GM18861 (cell line): ENCODE data around the gene NUP133.
"Not testable (repeated sequence)": the region's sequence is repeated elsewhere in the genome, so short reads cannot be mapped to it uniquely, and the experiment has no call there.

Experiments
- ATAC-seq: cut with Tn5 transposase; IDR thresholded peaks from one replicate; pipeline ENCODE4 v1.9.1; 2021; ENCODE audit not compliant: unreplicated experiment

Gene NUP133

GRCh38 chr1:229507951-229508822, at the start of gene NUP133:
NUP133 (minus strand) TSS chr1:229508341; CDS start chr1:229508249, 92 bp downstream.
- ATAC-seq: peak; percentile 79

GRCh38 chr1:229557200-229557850, 49.2 kb upstream of the NUP133 start:
- ATAC-seq: no peak

GRCh38 chr1:229554886-229555621, 46.9 kb upstream of the NUP133 start:
- ATAC-seq: no peak

GRCh38 chr1:229553621-229554130, 45.5 kb upstream of the NUP133 start:
- no peak for ATAC-seq

GRCh38 chr1:229552732-229553131, 44.6 kb upstream of the NUP133 start:
- ATAC-seq: no peak

- ATAC-seq: no peak
Measured at GRCh38 chr1:229550812-229551567, 42.8 kb upstream of the NUP133 start.

- no peak for ATAC-seq
Measured at GRCh38 chr1:229547542-229547941, 39.4 kb upstream of the NUP133 start.

GRCh38 chr1:229544587-229544986, 36.4 kb upstream of the NUP133 start:
- ATAC-seq: no peak

GRCh38 chr1:229539863-229540506, 31.8 kb upstream of the NUP133 start:
- ATAC-seq: no peak

GRCh38 chr1:229538945-229539344, 30.8 kb upstream of the NUP133 start:
- no peak for ATAC-seq

GRCh38 chr1:229537894-229538293, 29.8 kb upstream of the NUP133 start:
- no peak for ATAC-seq

GRCh38 chr1:229536982-229537381, 28.8 kb upstream of the NUP133 start:
- no peak for ATAC-seq

GRCh38 chr1:229535230-229535629, 27.1 kb upstream of the NUP133 start:
- ATAC-seq: no peak

- ATAC-seq: no peak
Measured at GRCh38 chr1:229531326-229531725, 23.2 kb upstream of the NUP133 start.

- no peak for ATAC-seq
Measured at GRCh38 chr1:229529639-229530038, 21.5 kb upstream of the NUP133 start.

- ATAC-seq: no peak
Measured at GRCh38 chr1:229526695-229527094, 18.6 kb upstream of the NUP133 start.

- ATAC-seq: no peak
Measured at GRCh38 chr1:229523052-229523451, 14.9 kb upstream of the NUP133 start.

GRCh38 chr1:229514578-229515275, 6.6 kb upstream of the NUP133 start:
- no peak for ATAC-seq

- not testable (repeated sequence) for ATAC-seq
Measured at GRCh38 chr1:229511625-229512024, 3.5 kb upstream of the NUP133 start.

GRCh38 chr1:229511201-229511600, 3.1 kb upstream of the NUP133 start:
- not testable (repeated sequence) for ATAC-seq
